ENCODE results near the gene TUBB2B. TPM values are rescaled to one million over a fixed set of nuclear protein-coding genes. Genes with fewer than 3 reads are reported as not detected.

Gene TUBB2B
- total and polyA plus RNA-seq, 10 of the 15 experiments (the other 5 are each of a cell fraction or from before 2014, with no cell fraction given): 2.6 to 75.2 (median 21.2) TPM

GRCh38 chr6:3261518-3261820 is 34.0 kb upstream of the TUBB2B start (continued):
- TF ChIP-seq GABPA (IDR thresholded peaks at IDR 0.05; ENCODE audit: low read depth) (no peak), SP1 (IDR thresholded peaks at IDR 0.05; ENCODE audit: low read depth, low read length) (no peak), ZNF217 (IDR thresholded peaks at IDR 0.05) (no peak), MTA3 (IDR thresholded peaks at IDR 0.05; ENCODE audit: borderline replicate concordance, low read length) (no peak), SMC3 (IDR thresholded peaks at IDR 0.05; ENCODE audit: borderline replicate concordance, low read length) (no peak), CHD4 (IDR thresholded peaks at IDR 0.05) (no peak), SREBF2 (IDR thresholded peaks at IDR 0.05; ENCODE audit: low read length) (no peak)

- FAIRE-seq (no peak), ATAC-seq (no peak), DNase-seq (ENCODE audit: low read depth, low spot score) (no peak)
- WGBS (ENCODE audit: insufficient coverage, insufficient replicate concordance, low lambda C conversion rate, missing lambda C conversion rate): 92% methylated on average over 17 of the region's 17 CpGs
- peaks cover 13 to 15% of the 10 kb centered on the region in 2 experiments for H3K36me3 ChIP-seq (ENCODE audit: control insufficient read depth in 2 of 2, insufficient read depth in 2 of 2, low read length in 1 of 2)
- ChIA-PET POLR2A (no interaction called here), RAD21 (ENCODE audit: unreplicated experiment) (interaction anchor here (0.8 to 1.9 kb wide), 2 partner anchors 10 to 471 kb away, joined by 3 to 5 read pairs; no protein-coding TSS in a partner anchor), SMC1A (ENCODE audit: uncharacterized antibody, unreplicated experiment) (interaction anchor here (0.7 to 1.6 kb wide), 8 partner anchors 25 to 717 kb away, joined by 3 to 8 read pairs (median 3); no protein-coding TSS in a partner anchor), CTCF (interaction anchor here (1.0 to 4.4 kb wide), 4 partner anchors 11 to 873 kb away, joined by 3 to 26 read pairs (median 4); no protein-coding TSS in a partner anchor)
- in situ Hi-C loops (cut with MboI): no loop called here
- intact Hi-C loops (cut with micrococcal nuclease; ENCODE audit: unreplicated experiment): no loop called here
- no peaks in the 10 kb centered on the region for H4K20me1 ChIP-seq (ENCODE audit: control insufficient read depth, insufficient read depth)
- H3K9ac ChIP-seq (ENCODE audit: control insufficient read depth, insufficient read depth, low read length): no peak overlapping the region
- no peaks in the 10 kb centered on the region for H3K4me1 ChIP-seq (ENCODE audit: control insufficient read depth, insufficient read depth, low read length)
- TF ChIP-seq ZNF274 (IDR thresholded peaks at IDR 0.05; ENCODE audit: insufficient read depth, insufficient read length) (no peak), JUNB (IDR thresholded peaks at IDR 0.05) (no peak), NR2C1 (IDR thresholded peaks at IDR 0.05) (no peak), HSF1 (IDR thresholded peaks at IDR 0.05; ENCODE audit: low read depth, low read length) (no peak), MEF2A (IDR thresholded peaks at IDR 0.05; ENCODE audit: insufficient read depth, low read depth, low read length) (no peak)
- peaks cover 51% of the 10 kb centered on the region for H3K79me2 ChIP-seq (ENCODE audit: control insufficient read depth, insufficient read depth, low read length)
- H2AFZ ChIP-seq (ENCODE audit: control insufficient read depth, low read depth, low read length): no peak overlapping the region
- no TSS peak for BruUV-seq (replicated peaks)
- no peaks in the 10 kb centered on the region for H3K27me3 ChIP-seq (replicated peaks in 1 of 2; ENCODE audit: control insufficient read depth in 2 of 2, insufficient read depth in 2 of 2, low read length in 1 of 2)
- no peak overlapping the region for H3K27ac ChIP-seq (ENCODE audit: control insufficient read depth, insufficient read depth)
- peak overlapping the region; percentile 58 for H3K4me2 ChIP-seq (ENCODE audit: control insufficient read depth, insufficient read depth)
- no peaks in the 10 kb centered on the region; the same call in 2 of the 3 replicates for H3K9me3 ChIP-seq (replicated peaks; ENCODE audit: control insufficient read depth, insufficient read depth, low read length)
- peak overlapping the region; percentile 60 for H3K4me3 ChIP-seq
These were observed 33.5 kb upstream of the TUBB2B start for GRCh38 chr6:3260772-3261517.

Measured in GM12878 (cell line).